ENCODE measurements around the gene VPS8. TPM values are rescaled to one million over a fixed set of nuclear protein-coding genes. Genes with fewer than 3 reads are reported as not detected.

Gene VPS8, protein sequence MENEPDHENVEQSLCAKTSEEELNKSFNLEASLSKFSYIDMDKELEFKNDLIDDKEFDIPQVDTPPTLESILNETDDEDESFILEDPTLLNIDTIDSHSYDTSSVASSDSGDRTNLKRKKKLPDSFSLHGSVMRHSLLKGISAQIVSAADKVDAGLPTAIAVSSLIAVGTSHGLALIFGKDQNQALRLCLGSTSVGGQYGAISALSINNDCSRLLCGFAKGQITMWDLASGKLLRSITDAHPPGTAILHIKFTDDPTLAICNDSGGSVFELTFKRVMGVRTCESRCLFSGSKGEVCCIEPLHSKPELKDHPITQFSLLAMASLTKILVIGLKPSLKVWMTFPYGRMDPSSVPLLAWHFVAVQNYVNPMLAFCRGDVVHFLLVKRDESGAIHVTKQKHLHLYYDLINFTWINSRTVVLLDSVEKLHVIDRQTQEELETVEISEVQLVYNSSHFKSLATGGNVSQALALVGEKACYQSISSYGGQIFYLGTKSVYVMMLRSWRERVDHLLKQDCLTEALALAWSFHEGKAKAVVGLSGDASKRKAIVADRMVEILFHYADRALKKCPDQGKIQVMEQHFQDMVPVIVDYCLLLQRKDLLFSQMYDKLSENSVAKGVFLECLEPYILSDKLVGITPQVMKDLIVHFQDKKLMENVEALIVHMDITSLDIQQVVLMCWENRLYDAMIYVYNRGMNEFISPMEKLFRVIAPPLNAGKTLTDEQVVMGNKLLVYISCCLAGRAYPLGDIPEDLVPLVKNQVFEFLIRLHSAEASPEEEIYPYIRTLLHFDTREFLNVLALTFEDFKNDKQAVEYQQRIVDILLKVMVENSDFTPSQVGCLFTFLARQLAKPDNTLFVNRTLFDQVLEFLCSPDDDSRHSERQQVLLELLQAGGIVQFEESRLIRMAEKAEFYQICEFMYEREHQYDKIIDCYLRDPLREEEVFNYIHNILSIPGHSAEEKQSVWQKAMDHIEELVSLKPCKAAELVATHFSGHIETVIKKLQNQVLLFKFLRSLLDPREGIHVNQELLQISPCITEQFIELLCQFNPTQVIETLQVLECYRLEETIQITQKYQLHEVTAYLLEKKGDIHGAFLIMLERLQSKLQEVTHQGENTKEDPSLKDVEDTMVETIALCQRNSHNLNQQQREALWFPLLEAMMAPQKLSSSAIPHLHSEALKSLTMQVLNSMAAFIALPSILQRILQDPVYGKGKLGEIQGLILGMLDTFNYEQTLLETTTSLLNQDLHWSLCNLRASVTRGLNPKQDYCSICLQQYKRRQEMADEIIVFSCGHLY (N-terminal part only)
- polyA plus RNA-seq (ENCODE audit: insufficient read length): 59.4 TPM
- long read RNA-seq, donor 1, partial matches to known transcripts: 0 of 1 reads
- long read RNA-seq, donor 1, other reads (novel, unspliced or antisense): 0 of 1 reads
- long read RNA-seq, donor 2, partial matches to known transcripts: 0 of 2 reads
- long read RNA-seq, donor 2, other reads (novel, unspliced or antisense): 0 of 2 reads
- long read RNA-seq, donor 3, full-length matches to known transcripts: 1 of 1 reads
- long read RNA-seq, donor 3, partial matches to known transcripts: 0 of 1 reads
- long read RNA-seq, donor 3, other reads (novel, unspliced or antisense): 0 of 1 reads
- long read RNA-seq, donor 4: 0 reads
- long read RNA-seq, donor 5, full-length matches to known transcripts: 1 of 8 reads
- long read RNA-seq, donor 5, partial matches to known transcripts: 7 of 8 reads
- long read RNA-seq, donor 5, other reads (novel, unspliced or antisense): 0 of 8 reads
- long read RNA-seq, donor 6: 0 reads
- long read RNA-seq, donor 7, partial matches to known transcripts: 0 of 2 reads
- long read RNA-seq, donor 7, other reads (novel, unspliced or antisense): 0 of 2 reads
- long read RNA-seq, donor 8, partial matches to known transcripts: 0 of 3 reads
- long read RNA-seq, donor 8, other reads (novel, unspliced or antisense): 0 of 3 reads

DNA sequence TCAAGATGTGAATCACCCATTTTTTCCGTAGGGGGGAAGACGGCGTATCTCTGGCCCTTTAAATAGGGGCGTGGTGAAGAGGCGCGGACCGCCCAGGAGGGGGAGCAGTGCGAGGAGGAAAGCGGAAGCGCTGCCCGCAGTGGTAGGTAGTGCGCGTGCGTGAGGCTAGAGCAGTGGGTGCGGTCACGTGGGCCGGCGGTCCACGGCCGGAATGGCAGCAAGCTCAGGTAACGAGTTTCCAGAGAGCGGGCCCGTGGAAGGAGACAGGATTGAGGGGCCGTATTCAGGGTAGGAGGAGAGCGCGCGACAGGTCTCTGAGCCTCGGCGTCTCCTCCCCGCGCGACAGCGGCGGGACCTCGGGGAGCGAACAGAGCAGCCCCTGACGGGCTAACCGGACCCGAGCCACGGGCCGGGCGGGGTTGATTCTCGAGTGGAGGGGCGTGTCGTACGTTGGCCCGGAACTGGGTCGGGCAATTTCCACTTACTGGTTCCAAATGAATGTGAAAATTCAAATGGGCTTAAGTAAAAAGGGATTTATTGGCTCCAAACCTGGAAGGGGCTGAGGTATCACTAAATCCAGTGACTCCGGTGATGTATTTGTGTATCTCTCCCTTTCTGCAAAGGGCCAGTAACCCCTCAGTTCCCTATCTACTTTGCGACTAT is at the start of gene VPS8:
VPS8 (plus strand) TSS at position 168 of the 663 bp plus-strand sequence. CDS start 12,467 bp downstream, outside the sequence.
- DNase-seq: peak; percentile 94

DNA sequence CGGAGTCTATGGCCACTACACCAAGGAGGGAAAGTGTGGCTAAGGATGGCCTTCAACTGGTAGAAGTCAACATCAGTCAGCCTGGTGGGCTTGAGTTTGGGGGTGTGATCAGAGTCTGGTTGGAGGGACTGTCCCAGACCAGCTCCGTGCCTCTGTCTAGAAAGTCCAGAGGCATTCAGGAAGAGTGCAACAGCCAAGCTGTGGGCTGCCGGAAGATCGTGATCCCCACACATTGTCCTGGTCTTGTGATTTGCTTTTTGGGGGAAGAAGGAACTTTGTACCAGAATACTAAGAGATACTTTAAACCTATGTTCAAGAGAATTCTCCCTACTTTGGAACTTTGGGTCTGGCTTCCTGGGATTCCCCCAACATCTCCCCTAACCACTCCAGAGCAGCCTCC is 47.8 kb upstream of the VPS8 start:
- no peak for DNase-seq

DNA sequence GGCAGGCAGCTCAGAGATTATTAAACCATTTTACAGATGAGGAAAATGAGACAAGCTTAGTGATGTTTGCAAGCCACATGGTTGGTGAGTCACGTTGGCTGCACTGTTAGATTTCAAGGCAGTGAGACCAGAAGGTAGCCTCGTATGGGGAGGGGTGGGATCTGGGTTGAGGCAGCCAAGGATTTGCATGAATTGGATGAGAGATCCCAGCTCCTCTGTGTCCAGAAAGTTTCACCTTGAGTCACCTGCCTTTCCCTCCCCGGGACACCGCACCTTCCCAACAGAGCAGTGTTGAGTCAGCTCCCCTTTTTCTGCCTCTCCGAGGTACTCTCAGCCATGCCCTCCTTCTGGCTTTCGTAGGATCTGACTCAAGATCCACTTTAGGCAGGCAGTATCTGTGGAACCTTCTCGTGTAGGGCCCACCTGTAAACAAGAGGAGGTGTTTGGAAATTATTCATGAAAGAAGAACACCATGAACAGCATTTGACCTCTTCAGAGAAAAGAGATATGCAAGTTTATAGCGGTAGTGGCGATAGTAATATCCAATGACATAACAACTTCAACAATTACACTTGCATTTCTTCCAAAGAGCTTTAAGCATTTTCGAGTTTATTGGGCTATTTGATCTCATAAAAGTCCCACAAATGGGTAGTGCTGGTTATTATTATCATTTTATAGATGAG is 46.8 kb upstream of the VPS8 start:
- DNase-seq: no peak

DNA sequence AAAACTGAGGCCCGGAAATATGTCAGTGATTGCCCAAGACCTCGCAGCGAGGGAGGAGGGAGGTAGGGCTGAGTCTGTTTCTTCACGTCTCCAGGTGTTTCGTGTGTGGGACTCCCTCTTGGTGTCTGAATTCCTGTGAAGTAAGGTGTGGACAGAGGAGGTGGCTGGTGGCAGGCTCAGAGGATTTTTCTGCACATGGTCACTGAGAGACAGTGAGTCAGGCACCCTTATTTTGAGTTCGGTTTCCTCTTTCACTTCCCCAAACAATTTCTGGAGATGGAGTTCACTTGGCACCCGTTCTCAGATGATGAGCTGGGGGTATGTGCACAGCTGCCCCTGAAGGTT is 46.3 kb upstream of the VPS8 start:
- no peak for DNase-seq

DNA sequence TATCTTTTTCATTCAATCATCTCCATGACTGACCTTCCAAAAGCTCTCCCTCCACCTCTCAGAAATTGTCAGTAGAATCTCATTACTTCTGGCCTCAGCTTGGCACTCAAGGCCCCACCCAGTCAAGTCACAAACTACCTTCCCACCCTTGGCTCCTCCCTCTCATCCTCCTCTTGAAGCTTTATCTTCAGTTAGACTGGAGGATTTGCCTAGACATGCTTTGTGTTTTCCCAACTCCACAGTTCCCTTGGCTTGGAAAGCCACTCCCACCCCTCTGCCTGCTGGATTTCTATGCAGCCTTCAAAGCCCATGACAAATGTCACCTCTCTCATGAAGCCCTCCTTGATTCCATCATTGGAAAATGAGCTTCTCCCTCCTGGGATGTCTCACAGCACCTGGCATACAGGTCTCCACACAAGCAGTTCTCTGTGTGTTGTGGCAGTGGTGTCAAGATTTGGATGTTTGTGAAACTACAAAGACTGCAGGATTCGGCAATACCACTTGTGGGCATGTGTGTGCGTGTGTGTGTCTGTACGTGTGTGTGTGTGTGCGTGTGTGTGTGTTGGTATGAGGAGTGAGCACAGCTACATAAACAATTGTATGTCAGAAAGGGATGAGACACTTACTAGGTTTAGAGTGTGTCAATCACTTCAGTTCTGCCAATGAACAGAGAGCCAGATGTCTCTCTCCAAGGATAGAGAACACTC is 45.3 kb upstream of the VPS8 start:
- no peak for DNase-seq

DNA sequence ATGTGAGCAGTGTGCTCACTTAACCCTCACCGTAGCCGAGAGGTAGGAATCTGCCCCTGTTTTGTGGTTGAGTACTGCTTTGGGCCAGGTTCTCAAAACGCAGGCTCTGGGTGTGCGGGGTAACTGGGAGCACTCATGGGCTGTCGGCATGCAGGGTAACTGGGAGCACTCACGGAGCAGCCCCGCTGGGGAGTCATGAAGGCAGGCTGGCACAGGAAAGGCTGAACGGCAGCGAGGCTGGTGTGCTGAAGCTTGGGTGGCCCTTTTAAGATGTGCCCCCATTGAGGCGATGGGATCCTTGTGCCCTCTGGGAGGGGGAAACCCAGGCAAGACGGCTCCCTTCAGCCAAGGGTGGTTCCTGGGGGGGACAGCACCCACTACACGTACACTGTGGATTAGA is 44.6 kb upstream of the VPS8 start:
- DNase-seq: no peak

DNA sequence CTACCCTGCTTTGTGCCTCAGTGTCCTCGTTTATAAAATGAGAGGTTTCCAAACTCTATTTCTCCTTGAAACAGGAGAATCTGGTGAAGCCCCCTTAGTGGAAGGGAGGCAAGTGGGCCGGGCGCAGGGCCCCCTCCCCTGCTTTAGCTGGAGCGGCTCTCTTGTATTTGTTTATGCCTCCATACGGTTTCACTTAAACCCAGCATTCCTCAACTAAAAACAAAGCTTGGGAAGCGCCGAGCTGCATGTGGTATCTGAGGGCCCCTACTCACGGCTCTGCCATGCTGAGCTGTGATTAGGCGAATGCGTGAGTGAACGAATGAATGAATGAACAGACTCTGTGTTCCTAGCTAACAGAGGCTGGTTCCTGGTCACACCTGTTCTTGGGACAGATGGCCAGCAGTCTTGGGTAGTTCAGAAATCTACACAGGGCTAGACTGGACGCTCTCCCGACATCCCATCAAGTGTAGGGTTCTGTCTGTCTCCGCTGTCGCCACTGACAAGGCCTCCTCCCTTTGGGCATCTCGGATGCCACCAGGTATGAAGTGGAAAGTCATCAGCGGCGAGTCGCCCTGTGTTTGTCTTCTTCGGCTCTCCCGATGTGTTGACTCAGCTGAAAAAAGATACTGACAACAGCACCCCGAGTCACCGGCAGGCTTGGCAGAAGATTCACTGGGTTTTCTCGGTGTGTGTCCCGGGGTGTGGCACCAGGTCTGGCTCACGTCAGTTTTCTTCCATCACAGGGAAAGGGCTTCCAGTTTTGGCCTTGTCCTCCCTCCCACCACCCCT is 42.4 kb upstream of the VPS8 start:
- DNase-seq: no peak

DNA sequence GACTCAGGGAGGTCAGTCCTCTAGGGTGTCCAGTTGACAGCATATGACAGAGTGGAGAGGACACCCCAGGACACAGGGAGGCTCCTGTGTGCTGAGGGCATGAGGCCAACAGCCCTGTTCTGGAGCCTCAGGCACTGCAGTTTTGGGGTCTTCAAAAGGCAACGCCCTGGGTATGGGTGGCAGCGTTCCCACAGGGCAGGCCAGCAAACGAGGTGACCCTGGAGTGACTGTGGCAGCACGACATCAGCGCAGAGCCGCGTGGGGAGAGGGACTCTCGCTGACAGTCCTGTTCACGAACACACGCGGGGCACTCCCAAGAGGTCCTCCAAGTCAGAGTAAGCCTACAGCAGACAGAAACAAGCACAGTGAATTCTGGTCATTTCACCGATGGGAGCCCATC is 41.4 kb upstream of the VPS8 start:
- no peak for DNase-seq

DNA sequence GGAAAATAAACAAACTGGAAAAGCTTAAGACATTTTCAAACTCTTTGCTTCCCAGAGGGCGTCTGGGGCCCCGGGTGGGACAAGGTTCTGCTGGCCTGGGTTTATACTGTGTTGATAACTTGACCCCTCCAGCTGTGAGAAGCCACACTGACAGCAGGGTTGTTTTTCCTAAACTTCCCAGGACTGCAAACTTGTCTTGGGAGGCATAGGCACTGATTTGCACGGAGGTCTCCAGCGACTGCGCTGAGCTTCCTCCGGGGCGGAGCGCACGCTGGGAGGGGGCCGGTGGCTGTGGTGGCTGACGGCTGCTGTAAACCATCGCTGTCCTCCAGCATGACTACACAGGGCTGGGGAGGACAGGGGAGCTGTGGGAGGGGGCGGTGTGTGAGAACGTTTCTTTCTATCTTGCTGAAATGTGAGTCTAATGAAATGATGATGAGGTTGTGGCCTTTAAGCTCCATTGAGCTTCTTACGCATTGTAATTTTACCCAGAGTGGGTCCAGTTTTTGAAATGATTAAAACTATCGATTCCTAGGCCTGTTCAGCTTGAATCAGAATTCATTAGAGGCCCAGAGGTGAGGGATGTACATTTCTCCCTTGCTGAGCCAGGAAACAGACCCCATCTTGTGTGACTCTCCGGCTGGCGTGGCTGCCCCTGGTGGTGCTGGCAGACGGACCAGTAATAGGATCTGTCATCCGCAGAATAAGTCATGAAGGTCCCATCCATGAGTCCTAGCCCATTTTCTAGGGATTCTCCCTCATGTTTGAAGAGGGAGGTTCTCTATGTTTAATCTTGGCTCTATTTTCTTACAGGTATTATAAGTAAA is 40.5 kb upstream of the VPS8 start:
- peak; percentile 61 for DNase-seq

DNA sequence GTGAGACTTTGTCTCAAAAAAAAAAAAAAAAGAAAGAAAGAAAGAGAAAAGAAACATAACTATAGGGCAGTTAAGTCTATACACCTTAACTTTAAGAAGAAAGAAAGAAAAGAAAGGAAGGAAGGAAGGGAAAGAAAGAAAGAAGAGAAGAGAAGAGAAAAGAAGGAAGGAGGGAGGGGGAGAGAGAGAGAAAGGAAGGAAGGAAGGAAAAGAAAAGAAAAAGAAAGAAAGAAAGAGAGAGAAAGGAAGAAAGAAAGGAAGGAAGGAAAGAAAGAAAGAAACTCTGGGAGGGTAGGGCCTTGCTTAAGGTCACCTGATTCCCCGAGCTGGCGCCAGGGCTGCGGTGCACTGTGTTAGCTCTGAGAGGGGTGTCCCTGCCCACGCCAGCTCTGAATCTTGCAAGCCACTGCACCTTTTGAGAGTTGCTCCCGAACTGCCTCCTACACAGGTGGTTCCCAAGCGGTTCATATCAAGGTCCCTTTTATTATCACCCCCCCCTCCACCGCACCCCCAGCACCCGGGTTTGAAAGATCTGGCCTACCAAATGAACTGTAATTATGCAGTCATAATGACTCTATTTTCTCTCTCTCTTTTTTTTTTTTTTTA is 39.2 kb upstream of the VPS8 start:
- no peak for DNase-seq

DNA sequence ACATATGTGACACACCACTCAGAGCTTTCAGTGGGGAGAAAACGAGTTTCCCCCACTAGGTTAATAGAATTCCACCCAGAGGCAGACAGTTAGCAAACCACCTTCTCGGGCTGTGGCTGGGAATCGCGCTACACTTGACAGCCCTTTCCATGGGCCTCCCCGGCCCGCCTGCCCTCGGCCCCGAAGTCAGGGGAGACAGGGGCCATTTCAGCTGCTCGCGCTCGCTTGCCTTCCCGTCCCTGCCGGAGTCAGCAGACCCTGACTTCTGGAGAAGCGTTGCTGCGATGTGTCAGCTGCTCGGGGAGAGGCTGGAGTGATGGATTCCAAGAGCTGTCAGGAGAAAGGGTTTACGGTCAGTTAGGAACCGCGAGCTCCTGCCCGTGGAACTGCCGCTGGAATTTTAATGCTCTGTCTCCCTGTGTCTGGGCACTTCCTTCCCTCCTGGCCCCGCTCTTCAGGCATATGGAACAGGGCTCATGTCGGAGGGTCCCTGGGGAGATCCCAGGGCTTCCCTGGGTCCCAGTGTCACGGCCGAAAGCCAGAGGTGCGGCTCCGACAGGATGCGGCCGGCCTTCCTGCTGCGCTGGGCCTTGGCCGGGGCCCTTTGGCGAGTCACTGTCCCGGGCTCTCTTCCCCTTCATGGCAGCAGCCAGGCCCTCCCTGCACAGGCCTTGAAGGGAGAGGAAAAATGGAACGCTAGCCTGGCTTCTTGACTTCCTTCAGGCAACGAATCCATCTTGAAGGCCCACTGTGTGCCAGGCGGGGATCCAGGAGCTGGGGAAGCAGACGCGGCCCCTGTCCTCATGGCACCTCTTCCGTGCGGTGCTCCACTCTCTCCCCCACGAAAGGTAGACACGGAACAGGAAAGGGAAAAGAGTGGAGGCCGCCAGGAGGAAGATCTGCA is 38.4 kb upstream of the VPS8 start:
- DNase-seq: peak; percentile 64

DNA sequence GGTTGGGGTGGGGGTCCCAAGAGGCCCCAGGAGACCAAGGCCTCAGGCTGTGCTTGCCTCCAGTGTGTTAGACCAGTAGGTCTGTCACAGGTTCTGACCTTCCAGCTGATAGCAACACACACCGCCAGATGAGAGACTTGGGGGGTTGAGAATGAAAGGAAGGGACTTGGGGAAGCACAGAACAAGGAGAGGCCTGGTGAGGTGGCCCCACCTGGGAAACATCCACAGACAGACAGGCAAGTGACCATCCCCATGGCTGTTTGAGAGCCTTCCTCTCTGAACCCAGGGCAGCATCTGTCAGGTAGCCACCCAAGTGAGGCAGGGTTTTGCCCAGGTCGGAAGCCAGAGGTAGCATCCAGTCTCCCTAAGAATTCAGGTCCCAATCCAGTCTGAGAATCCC is 35.0 kb upstream of the VPS8 start:
- DNase-seq: no peak

DNA sequence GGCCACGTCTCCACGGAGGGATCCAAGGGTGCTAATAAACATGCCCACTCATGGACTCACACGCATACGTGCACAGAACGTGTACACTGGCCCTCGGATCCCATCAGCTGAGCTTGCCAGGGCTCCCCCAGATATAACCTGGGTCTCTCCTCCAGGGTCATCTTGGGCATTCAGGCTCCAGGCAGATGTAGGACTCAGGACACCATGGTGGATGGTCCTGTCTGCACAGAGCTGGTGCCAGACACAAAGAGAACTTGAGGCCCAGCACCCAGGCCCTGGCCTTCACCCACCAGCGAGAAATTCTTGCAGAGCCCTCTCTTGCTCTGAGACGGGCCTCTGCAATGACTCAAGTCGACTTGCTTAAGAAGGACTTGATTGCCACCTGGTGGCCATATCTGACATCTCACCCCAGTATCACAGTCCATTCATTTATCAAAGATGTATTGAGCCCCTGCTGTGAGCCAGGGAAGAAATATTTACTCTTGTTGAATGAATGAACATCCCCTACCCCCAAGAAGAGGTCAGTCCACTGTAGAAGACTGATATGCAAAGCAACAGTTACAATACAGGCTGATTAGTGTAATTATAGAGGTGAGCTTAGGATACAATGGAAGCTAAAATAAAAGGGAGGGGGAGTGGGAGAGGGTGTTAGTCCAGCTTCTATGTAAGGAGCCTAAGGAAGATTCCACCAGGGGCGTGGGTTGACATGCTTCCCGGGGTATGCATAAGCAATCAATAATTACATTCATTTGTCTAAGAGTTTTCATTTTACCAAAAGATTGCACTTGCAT is 34.2 kb upstream of the VPS8 start:
- DNase-seq: peak; percentile 88

DNA sequence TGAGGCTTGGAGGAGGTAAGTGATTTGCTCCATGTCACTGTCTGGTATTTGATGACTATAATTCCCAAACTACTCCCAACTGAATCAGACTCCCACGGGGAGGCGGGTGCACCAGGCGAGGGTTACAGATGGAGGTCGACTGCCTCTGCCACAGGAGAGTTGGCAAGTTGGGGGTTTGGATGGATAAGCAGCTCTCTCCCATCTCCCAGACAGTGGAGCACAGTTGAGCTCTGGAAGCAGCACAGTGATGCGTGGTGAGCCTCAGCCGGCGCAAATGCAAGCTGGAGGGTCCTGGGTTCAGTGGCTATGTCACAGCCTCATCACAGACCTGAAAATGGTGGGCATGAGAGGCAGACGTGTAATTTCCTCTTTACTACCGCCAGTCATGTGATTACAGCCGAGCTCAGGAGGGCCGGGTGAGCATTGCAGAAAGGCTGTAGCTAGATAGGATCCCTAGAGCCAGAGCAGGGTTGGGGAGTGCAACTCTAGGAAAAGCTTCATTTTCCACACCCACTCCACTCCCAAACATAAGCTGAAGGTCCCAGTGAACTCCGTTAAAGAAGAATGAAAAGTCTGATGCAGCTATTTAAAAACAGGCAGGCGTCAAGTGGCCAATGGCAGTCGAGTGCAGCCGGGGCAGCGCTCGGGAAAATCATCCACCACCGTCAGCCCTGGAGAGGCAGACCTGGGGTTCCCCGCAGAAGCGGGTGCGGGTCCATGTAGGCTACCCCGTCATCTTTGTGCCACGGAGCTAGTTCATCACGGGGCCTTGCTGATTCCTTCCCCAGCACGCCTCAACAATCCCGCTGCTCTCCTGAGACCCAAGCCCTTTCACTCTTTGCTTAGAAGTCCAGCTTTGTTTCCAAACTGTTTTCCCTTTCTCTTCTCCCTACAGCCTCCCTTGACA is 33.3 kb upstream of the VPS8 start:
- DNase-seq: no peak
